SKM-1 (cell line): ENCODE results near the gene IL5RA.

Experiments
- DNase-seq: peaks from one replicate; lab custom pipeline; 2025; ENCODE audit not compliant: unreplicated experiment; lab: John Stamatoyannopoulos, UW

The IL5RA gene

GRCh38 chr3:3066910-3067309 is 43.3 kb downstream of the IL5RA start:
- DNase-seq = no peak

- DNase-seq = no peak
Measured at GRCh38 chr3:3066378-3066777, 43.8 kb downstream of the IL5RA start.

GRCh38 chr3:3065876-3066275 is 44.3 kb downstream of the IL5RA start:
- no peak for DNase-seq

- no peak for DNase-seq
Measured at GRCh38 chr3:3064297-3064696, 45.9 kb downstream of the IL5RA start.

GRCh38 chr3:3059645-3060044 is 50.5 kb downstream of the IL5RA start:
- no peak for DNase-seq

- no peak for DNase-seq
Measured at GRCh38 chr3:3053974-3054373, 56.2 kb downstream of the IL5RA start.

GRCh38 chr3:3038201-3038991 is 71.8 kb downstream of the IL5RA start:
- DNase-seq = no peak

GRCh38 chr3:3037156-3037555 is 73.0 kb downstream of the IL5RA start:
- no peak for DNase-seq

GRCh38 chr3:3031326-3031725 is 78.8 kb downstream of the IL5RA start:
- DNase-seq = no peak

- DNase-seq = no peak
Measured at GRCh38 chr3:3027976-3028567, 82.1 kb downstream of the IL5RA start.

GRCh38 chr3:3023111-3023745 is 86.9 kb downstream of the IL5RA start:
- no peak for DNase-seq

- DNase-seq = no peak
Measured at GRCh38 chr3:3020209-3020608, 90.0 kb downstream of the IL5RA start.
